ENCODE measurements around the gene TMEM203.

DNA sequence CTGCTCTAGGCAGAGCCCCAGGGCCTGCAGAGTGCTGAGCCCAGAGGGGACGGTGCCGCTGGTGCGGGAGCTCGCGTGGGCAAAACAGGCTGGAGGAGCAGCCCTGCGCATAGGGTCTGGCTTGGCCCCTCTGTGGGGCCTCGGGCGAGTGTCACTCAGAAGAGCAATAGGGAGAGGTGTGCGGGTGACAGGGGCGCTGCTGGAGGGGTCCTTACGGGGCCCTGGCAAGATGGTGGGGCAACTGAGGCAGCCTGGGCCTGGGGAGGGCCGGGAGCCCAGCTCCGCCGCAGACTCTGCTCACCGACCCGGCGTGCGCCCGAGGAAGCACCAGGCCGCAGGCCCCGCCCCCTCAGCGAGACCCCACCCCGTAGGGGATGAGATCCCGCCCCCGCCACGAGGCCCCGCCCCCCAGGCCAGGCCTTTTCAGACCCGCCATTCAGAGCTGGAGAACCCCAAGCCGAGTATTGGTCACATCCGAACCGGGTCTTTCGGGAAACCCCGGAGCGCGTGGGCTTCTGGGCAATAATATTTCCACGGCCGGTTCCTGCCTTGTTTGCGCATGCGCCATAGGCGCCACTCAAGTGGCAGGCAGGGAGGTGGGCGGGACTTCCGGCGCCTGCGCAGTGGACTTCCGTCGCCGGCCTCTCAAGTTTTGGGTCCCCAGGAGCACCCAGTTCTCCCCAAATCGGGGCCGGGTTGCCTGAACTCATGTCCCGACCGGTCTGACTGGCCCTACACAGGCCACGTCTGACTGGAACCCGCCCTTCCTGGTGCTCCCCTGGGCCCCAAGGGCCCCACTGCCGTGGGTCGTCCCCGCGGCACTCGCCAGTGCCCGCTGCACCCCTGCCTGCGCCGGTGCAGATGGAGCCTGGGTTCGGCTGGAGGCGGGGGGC is 17.9 kb upstream of the TMEM203 start:
- TF ChIP-seq, protein P1, sequence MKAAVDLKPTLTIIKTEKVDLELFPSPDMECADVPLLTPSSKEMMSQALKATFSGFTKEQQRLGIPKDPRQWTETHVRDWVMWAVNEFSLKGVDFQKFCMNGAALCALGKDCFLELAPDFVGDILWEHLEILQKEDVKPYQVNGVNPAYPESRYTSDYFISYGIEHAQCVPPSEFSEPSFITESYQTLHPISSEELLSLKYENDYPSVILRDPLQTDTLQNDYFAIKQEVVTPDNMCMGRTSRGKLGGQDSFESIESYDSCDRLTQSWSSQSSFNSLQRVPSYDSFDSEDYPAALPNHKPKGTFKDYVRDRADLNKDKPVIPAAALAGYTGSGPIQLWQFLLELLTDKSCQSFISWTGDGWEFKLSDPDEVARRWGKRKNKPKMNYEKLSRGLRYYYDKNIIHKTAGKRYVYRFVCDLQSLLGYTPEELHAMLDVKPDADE (IDR thresholded peaks at IDR 0.05), result peak; percentile 68
- no peak for TF ChIP-seq CTCF (conservative IDR thresholded peaks at IDR 0.05; ENCODE audit: low read depth in 2 of 2)
- TF ChIP-seq POLR2AphosphoS5 (IDR thresholded peaks at IDR 0.05; ENCODE audit: low read depth), result peak; percentile 54
- no peak for TF ChIP-seq EZH2phosphoT487 (IDR thresholded peaks at IDR 0.05; ENCODE audit: unreplicated experiment)
- peak; percentile 54; the same call in 1 of the 2 replicates for TF ChIP-seq CREB1 (CRISPR knock-in tag; IDR thresholded peaks at IDR 0.05; ENCODE audit: low read depth)
- no peak for TF ChIP-seq EZH2 (IDR thresholded peaks at IDR 0.05; ENCODE audit: low read depth, unreplicated experiment)
- no peak for TF ChIP-seq JUNB (IDR thresholded peaks at IDR 0.05; ENCODE audit: unreplicated experiment)
- no peak for TF ChIP-seq STAT1 (IDR thresholded peaks at IDR 0.05; ENCODE audit: unreplicated experiment)
- TF ChIP-seq, protein P2, sequence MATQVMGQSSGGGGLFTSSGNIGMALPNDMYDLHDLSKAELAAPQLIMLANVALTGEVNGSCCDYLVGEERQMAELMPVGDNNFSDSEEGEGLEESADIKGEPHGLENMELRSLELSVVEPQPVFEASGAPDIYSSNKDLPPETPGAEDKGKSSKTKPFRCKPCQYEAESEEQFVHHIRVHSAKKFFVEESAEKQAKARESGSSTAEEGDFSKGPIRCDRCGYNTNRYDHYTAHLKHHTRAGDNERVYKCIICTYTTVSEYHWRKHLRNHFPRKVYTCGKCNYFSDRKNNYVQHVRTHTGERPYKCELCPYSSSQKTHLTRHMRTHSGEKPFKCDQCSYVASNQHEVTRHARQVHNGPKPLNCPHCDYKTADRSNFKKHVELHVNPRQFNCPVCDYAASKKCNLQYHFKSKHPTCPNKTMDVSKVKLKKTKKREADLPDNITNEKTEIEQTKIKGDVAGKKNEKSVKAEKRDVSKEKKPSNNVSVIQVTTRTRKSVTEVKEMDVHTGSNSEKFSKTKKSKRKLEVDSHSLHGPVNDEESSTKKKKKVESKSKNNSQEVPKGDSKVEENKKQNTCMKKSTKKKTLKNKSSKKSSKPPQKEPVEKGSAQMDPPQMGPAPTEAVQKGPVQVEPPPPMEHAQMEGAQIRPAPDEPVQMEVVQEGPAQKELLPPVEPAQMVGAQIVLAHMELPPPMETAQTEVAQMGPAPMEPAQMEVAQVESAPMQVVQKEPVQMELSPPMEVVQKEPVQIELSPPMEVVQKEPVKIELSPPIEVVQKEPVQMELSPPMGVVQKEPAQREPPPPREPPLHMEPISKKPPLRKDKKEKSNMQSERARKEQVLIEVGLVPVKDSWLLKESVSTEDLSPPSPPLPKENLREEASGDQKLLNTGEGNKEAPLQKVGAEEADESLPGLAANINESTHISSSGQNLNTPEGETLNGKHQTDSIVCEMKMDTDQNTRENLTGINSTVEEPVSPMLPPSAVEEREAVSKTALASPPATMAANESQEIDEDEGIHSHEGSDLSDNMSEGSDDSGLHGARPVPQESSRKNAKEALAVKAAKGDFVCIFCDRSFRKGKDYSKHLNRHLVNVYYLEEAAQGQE (IDR thresholded peaks at IDR 0.05; ENCODE audit: unreplicated experiment), result no peak
- TF ChIP-seq NANOG (IDR thresholded peaks at IDR 0.05; ENCODE audit: borderline replicate concordance), result no peak
- no peak for TF ChIP-seq ZNF114 (CRISPR knock-in tag; IDR thresholded peaks at IDR 0.05)
- no peak for TF ChIP-seq ZNF331 (CRISPR knock-in tag; IDR thresholded peaks at IDR 0.05; ENCODE audit: low read depth)
